Central memory CD8-positive, alpha-beta T cell (primary cell): ENCODE measurements around the gene ICOS.

Experiments
- ATAC-seq: fragments of 150-1000 bp; cut with Tn5 transposase; replicated peaks from 2 replicates; pipeline ENCODE4 v1.10.0; 2022; ENCODE audit warnings: mild to moderate bottlenecking, moderate FRiP score, moderate number of reproducible peaks; ENCODE audit not compliant: poor library complexity, severe bottlenecking; ENCODE audit errors: extremely low read depth
- DNase-seq, 2 donors: peaks; one replicate each; pipeline ENCODE4 v3.0.0; 2021; ENCODE audit warnings: low spot score in 2 of 2
- H3K27ac Mint-ChIP-seq: one replicate; pipeline ENCODE4 v1.8.0; 2022; ENCODE audit warnings: low read depth, mild to moderate bottlenecking, moderate library complexity, mixed read lengths
- H3K27me3 Mint-ChIP-seq: one replicate; pipeline ENCODE4 v1.8.0; 2022; ENCODE audit warnings: mixed read lengths
- H3K36me3 Mint-ChIP-seq: one replicate; pipeline ENCODE4 v1.8.0; 2022; ENCODE audit warnings: mild to moderate bottlenecking, moderate library complexity, mixed read lengths; ENCODE audit not compliant: insufficient read depth
- H3K4me1 Mint-ChIP-seq: one replicate; pipeline ENCODE4 v1.8.0; 2022; ENCODE audit warnings: mixed read lengths
- H3K4me3 Mint-ChIP-seq: one replicate; pipeline ENCODE4 v1.8.0; 2022; ENCODE audit warnings: mild to moderate bottlenecking, moderate library complexity, mixed read lengths
- H3K9me3 Mint-ChIP-seq: one replicate; pipeline ENCODE4 v1.8.0; 2022; ENCODE audit warnings: mixed read lengths

Gene ICOS

GRCh38 chr2:203936535-203936934 lies at the start of gene ICOS:
TSS of gene ICOS (plus strand) at chr2:203936763. CDS start at chr2:203936815, 52 bp downstream.
- Mint-ChIP-seq H3K27me3 (no peaks in the 10 kb centered on the region), H3K27ac (peak within 1 kb of the TSS; percentile 48), H3K4me3 (peak within 1 kb of the TSS; percentile 79), H3K9me3 (no peaks in the 10 kb centered on the region), H3K4me1 (peaks cover 65% of the 10 kb centered on the region), H3K36me3 (peaks cover 16% of the 10 kb centered on the region)
- peak; percentile 61 for ATAC-seq
- peak in 1 of 2 donors; percentile 36 for DNase-seq

GRCh38 chr2:203887677-203888076 lies 48.9 kb upstream of the ICOS start:
- no peak for DNase-seq
- Mint-ChIP-seq H3K27ac (no peak overlapping the region), H3K27me3 (peaks cover 6% of the 10 kb centered on the region), H3K9me3 (no peaks in the 10 kb centered on the region), H3K36me3 (peaks cover 2% of the 10 kb centered on the region), H3K4me1 (no peaks in the 10 kb centered on the region), H3K4me3 (no peak overlapping the region)
- no peak for ATAC-seq

- DNase-seq, result no peak
- Mint-ChIP-seq H3K36me3 (peaks cover 2% of the 10 kb centered on the region), H3K9me3 (no peaks in the 10 kb centered on the region), H3K4me3 (no peak overlapping the region), H3K27ac (no peak overlapping the region), H3K27me3 (peaks cover 6% of the 10 kb centered on the region), H3K4me1 (no peaks in the 10 kb centered on the region)
- ATAC-seq, result no peak
These were observed 47.0 kb upstream of the ICOS start for GRCh38 chr2:203889542-203889941.

- Mint-ChIP-seq H3K27ac (no peak overlapping the region), H3K36me3 (peaks cover 2% of the 10 kb centered on the region), H3K4me1 (no peaks in the 10 kb centered on the region), H3K4me3 (no peak overlapping the region), H3K27me3 (peaks cover 6% of the 10 kb centered on the region), H3K9me3 (no peaks in the 10 kb centered on the region)
- ATAC-seq (no peak), DNase-seq (no peak)
These were observed 46.6 kb upstream of the ICOS start for GRCh38 chr2:203889944-203890343.

- H3K4me3 Mint-ChIP-seq, result no peak overlapping the region
- H3K4me1 Mint-ChIP-seq, result no peaks in the 10 kb centered on the region
- DNase-seq (no peak), ATAC-seq (no peak)
- peaks cover 2% of the 10 kb centered on the region for H3K36me3 Mint-ChIP-seq
- H3K27ac Mint-ChIP-seq, result no peak overlapping the region
- H3K27me3 Mint-ChIP-seq, result peaks cover 6% of the 10 kb centered on the region
- H3K9me3 Mint-ChIP-seq, result no peaks in the 10 kb centered on the region
These were observed 45.8 kb upstream of the ICOS start for GRCh38 chr2:203890733-203891132.

- ATAC-seq, result no peak
- Mint-ChIP-seq H3K36me3 (peaks cover 2% of the 10 kb centered on the region), H3K27ac (no peak overlapping the region), H3K27me3 (peaks cover 6% of the 10 kb centered on the region), H3K4me3 (no peak overlapping the region), H3K9me3 (no peaks in the 10 kb centered on the region), H3K4me1 (no peaks in the 10 kb centered on the region)
- no peak for DNase-seq
These were observed 45.1 kb upstream of the ICOS start for GRCh38 chr2:203891474-203891873.

GRCh38 chr2:203892207-203892606 lies 44.4 kb upstream of the ICOS start:
- no peaks in the 10 kb centered on the region for H3K9me3 Mint-ChIP-seq
- ATAC-seq (no peak), DNase-seq (no peak)
- H3K4me1 Mint-ChIP-seq, result no peaks in the 10 kb centered on the region
- no peak overlapping the region for H3K4me3 Mint-ChIP-seq
- H3K36me3 Mint-ChIP-seq, result peaks cover 2% of the 10 kb centered on the region
- peaks cover 6% of the 10 kb centered on the region for H3K27me3 Mint-ChIP-seq
- H3K27ac Mint-ChIP-seq, result no peak overlapping the region

GRCh38 chr2:203893401-203893800 lies 43.2 kb upstream of the ICOS start:
- Mint-ChIP-seq H3K27ac (no peak overlapping the region), H3K4me1 (no peaks in the 10 kb centered on the region), H3K27me3 (peaks cover 6% of the 10 kb centered on the region), H3K36me3 (peaks cover 2% of the 10 kb centered on the region), H3K9me3 (no peaks in the 10 kb centered on the region), H3K4me3 (no peak overlapping the region)
- DNase-seq (no peak), ATAC-seq (no peak)

GRCh38 chr2:203893840-203894239 lies 42.7 kb upstream of the ICOS start:
- Mint-ChIP-seq H3K36me3 (peaks cover under 1% of the 10 kb centered on the region), H3K27ac (no peak overlapping the region), H3K27me3 (peaks cover 6% of the 10 kb centered on the region), H3K9me3 (no peaks in the 10 kb centered on the region), H3K4me1 (no peaks in the 10 kb centered on the region), H3K4me3 (no peak overlapping the region)
- no peak for ATAC-seq
- DNase-seq, result no peak

GRCh38 chr2:203894262-203894661 lies 42.3 kb upstream of the ICOS start:
- H3K4me1 Mint-ChIP-seq, result no peaks in the 10 kb centered on the region
- ATAC-seq (no peak), DNase-seq (no peak)
- no peaks in the 10 kb centered on the region for H3K9me3 Mint-ChIP-seq
- no peaks in the 10 kb centered on the region for H3K36me3 Mint-ChIP-seq
- H3K27ac Mint-ChIP-seq, result no peak overlapping the region
- peaks cover 6% of the 10 kb centered on the region for H3K27me3 Mint-ChIP-seq
- H3K4me3 Mint-ChIP-seq, result no peak overlapping the region

- Mint-ChIP-seq H3K4me1 (no peaks in the 10 kb centered on the region), H3K27me3 (no peaks in the 10 kb centered on the region), H3K36me3 (peaks cover 2% of the 10 kb centered on the region), H3K27ac (no peak overlapping the region), H3K9me3 (peaks cover 12% of the 10 kb centered on the region), H3K4me3 (no peak overlapping the region)
- DNase-seq (no peak), ATAC-seq (no peak)
These were observed 39.0 kb upstream of the ICOS start for GRCh38 chr2:203897544-203897943.

GRCh38 chr2:203898657-203899056 lies 37.9 kb upstream of the ICOS start:
- Mint-ChIP-seq H3K4me3 (no peak overlapping the region), H3K9me3 (peaks cover 13% of the 10 kb centered on the region), H3K36me3 (peaks cover 2% of the 10 kb centered on the region), H3K27ac (no peak overlapping the region), H3K27me3 (no peaks in the 10 kb centered on the region), H3K4me1 (no peaks in the 10 kb centered on the region)
- DNase-seq (no peak), ATAC-seq (no peak)

GRCh38 chr2:203900253-203900652 lies 36.3 kb upstream of the ICOS start:
- Mint-ChIP-seq H3K4me1 (no peaks in the 10 kb centered on the region), H3K27me3 (no peaks in the 10 kb centered on the region), H3K36me3 (peaks cover 2% of the 10 kb centered on the region), H3K9me3 (peaks cover 13% of the 10 kb centered on the region), H3K27ac (no peak overlapping the region), H3K4me3 (no peak overlapping the region)
- DNase-seq, result no peak
- no peak for ATAC-seq

- Mint-ChIP-seq H3K9me3 (peaks cover 13% of the 10 kb centered on the region), H3K27me3 (no peaks in the 10 kb centered on the region), H3K36me3 (peaks cover 2% of the 10 kb centered on the region), H3K4me1 (no peaks in the 10 kb centered on the region), H3K27ac (no peak overlapping the region), H3K4me3 (no peak overlapping the region)
- ATAC-seq (no peak), DNase-seq (no peak)
These were observed 32.5 kb upstream of the ICOS start for GRCh38 chr2:203904022-203904421.
